Measurements from ENCODE around the gene RAE1.

RAE1 gene

DNA sequence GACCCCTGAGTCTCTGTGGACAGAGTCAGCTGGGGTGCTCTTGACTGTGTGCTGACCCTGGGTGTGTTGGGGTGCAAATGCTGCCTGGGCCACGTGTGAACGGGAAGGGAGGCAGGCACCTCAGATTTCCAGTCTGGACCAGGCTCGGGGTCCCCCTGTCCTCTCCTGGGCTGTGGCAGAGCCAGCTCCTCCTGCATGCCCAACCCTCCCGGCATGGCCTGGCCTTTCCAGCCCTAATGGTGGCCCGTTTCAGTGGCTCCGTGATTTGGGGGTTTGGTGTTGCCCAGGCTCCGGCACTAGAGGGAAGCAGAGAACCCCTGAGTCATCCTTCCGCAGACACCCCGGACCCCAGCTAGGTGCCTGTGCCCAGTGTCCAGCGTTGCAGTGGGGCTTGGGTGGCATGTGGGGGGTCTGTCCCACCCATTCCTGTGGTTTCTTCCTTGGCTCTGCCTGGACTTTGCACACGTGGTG lies 49.2 kb downstream of the RAE1 start:
- no peak for DNase-seq (ENCODE audit: low read depth)

DNA sequence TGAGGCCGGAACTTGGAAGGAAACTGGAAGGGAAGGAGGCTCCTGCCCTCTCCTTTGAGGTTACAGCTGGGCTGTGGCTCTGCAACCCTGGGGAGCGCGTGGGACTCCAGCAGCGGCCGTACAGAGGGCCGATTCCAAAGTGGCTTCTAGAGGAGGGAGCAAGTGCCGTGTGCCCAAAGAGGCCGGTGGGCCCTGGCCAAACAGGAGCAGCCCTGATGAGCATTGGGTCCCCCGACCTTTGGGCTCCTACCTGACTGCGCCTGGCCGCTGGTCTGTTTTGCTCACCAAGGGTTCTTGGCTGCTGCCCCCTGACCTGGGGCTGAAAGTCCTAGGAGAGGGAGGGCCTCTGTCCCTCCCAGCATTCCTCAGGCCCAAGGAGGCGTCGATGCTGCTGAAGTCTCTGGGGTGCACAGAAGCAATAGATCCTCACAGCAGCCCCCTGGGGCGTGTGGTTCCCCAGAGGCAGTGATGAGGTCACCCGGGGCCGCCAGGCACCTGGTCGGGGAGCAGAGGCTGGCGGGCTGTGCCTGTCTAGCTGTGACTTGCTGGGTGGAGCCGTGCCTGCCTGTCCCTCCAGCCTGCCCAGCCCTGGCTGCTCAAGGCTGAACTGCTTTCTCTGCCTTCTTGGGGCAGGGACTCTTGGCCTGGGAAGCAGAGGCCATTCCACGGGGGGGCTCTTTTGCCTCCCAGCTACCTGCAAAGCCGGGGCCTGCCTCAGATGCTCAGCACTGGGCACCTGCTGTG lies 49.9 kb downstream of the RAE1 start:
- no peak for DNase-seq (ENCODE audit: low read depth)

DNA sequence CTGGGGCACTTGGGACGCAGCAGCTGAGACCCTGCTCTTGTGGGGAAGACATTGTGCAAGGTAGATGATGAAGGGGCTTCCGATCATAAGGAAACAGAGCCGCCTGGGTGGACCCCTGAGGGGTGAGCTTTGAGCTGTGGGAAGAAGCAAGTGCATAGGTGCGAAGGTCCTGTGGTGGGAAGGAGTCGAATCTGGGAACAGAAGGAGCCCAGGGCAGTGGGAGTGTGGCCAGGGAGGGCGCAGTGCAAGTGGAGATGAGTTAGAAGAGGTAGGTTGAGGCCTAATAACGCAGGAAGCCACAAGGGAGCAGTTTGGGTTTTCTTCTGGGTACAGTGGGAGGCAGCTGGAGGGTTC lies 50.5 kb downstream of the RAE1 start:
- DNase-seq (ENCODE audit: low read depth), result no peak

DNA sequence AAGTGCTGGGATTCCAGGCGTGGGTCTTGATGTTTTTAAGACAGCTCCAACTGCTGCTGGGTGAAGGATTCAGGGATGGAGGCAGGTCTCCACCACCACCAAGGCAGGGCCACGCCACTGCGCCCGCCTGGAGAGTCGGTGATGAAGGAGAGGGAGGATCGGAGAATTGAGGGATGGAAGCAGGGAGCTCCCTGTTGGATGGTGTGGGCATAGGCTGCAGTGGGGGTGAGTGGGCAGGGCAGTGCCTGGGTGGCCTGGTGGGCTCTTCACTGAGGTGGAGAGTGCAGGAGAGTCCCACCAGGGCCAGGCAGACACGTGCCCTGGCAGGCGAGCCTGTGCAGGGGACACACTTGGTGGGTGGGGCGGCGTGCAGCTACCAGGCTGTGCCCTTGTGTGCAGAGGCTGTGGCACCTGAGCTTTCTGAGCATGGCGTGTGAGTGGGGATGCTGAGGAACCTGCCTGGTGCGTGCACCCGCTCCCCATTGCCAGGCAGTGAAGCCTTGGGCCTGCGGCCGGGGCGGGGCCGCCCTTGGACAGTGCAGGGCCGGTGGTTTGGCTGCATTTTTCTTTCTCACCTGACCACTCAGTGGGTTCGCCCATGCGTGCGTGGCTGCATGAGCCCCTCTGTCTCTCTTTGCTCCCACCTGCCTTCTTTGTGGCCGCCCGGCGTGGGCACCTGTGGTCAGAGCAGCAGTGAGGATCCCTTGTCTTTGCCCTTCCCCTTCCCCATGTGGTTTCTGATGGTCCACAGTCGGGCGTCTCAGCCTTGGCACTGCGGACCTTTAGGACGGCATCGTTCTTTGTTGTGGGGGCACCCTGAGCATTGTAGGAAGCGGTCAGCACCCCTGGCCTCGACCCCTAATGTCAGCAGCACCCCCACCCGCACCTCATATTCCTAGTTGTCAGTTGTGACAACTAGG lies 51.4 kb downstream of the RAE1 start:
- DNase-seq (ENCODE audit: low read depth), result no peak

DNA sequence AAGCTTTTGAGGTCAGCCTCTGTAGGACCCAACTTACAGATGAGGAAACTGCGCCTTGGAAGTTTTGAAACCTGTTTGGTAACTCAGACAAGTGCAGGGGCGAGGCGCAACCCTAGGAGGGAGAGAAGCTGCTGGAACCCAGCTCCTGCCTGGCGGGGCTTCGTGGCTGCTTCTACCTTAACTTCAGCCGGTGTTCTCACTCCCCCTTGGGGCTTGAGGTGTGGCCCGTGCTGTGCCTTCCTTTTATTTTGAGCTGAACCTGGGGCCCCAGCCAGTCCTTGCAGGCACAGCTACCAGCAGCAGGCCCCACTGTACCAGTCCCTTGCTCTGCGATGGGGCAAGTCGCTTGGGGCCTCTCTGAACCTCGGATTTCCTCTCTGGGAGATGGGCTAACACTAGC lies 52.2 kb downstream of the RAE1 start:
- no peak for DNase-seq (ENCODE audit: low read depth)

DNA sequence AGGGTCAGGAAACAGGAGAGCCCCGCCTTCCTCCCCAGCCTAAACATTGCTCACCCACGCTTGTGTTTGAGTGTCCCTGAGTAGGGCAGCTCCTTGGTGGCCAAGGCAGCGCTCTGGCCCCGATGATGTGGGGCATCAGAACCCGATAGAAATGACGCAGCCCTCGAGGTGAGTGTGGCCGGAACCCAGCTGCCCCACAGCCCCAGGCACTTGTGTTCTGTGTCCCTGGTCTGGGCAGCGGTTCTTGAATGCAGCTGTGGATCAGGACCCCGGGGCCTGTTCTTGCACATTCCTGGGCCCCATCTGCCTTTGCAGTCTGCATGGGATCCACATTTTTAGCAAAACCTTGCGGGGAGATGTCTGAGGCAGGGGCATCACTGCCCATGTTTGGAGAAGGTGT lies 53.0 kb downstream of the RAE1 start:
- DNase-seq (ENCODE audit: low read depth), result no peak

DNA sequence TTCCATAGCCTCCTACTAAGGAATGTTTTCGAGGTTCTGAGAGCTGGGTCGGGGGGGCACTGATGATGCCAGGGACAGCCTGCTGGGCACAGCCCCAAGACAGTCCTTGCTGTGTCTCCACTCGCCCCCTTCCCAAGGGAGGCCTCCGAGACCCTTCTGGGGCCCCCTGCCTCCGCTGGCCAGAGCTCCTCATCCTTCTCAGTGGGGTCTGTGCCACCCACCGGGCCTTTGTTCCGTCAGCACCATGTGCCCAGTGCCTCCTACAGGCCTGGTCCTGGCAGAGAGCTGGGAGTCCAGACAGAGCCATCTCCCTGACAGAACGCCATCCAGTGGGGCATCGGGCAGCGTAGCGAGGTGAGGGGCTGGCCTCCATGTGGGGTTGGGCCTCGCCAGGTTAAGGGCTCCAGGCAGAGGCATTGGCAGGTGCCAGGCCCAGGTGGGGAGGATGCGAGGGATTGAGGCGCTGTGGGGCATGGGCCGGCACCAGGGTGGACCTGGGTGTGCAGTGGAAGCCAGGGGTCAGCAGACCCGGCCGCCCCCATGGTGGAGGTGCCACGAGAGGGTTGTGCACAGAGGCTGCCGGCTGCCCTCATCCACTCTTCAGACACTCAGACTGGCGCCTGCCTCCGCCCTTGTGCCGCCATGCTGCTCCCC lies 53.5 kb downstream of the RAE1 start:
- no peak for DNase-seq (ENCODE audit: low read depth)

DNA sequence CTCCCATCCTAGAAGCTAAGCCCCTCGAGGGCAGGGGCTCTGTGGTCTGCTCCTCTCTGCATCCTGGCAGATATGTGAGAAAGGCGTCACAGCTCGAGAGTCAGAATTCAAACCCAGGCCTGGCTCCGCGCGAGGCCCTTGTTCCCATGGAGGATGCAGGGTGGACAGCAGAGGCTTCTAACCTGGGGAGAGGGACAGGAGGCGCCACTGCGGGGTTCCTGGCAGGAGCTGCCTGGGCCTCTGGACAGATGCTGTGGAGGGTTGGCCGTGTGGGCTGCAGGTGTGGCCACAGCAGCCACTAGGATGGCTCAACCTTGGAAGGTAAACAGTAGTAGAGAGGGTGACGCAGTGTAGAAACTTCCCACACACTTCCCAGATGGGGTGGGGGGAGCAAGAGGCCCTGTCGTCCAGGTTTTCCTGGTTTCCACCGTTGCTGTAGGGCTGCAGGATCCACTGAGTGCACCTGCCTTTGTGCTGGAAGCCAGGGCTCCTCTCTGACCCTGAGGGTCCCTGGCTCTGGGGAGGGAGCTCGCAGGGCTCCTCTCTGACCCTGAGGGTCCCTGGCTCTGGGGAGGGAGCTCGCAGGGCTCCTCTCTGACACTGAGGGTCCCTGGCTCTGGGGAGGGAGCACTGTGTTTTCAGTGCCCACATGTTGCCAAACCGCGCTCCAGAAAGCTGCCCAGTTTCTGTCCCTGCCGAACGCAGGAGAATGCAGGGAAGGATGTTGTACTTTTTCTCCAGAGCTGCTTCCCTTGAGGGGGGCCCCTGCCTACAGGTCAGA lies 54.4 kb downstream of the RAE1 start:
- no peak for DNase-seq (ENCODE audit: low read depth)

DNA sequence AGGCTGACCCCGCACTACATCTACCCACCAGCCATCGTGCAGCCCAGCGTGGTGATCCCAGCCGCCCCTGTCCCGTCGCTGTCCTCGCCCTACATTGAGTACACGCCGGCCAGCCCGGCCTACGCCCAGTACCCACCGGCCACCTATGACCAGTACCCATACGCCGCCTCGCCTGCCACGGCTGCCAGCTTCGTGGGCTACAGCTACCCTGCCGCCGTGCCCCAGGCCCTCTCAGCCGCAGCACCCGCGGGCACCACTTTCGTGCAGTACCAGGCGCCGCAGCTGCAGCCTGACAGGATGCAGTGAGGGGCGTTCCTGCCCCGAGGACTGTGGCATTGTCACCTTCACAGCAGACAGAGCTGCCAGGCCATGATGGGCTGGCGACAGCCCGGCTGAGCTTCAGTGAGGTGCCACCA lies 56.5 kb downstream of the RAE1 start:
- DNase-seq (ENCODE audit: low read depth), result no peak

DNA sequence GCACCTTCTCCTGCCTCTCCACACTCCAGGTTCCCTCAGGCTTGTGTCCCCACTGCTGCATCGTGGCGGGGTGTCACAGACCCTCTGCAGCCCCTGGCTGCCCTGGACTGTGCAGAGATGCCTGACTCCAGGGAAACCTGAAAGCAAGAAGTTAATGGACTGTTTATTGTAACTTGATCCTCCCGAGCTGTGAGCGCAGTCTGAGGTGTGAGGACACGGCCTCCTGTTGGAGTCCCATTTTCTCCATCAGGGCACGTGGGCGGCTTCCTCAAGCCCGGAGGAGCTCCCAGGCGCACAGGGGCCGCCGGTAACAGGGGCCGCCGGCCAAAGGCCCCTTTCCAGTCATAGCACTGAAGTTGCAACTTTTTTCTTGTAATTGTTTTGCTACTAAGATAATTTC lies 57.1 kb downstream of the RAE1 start:
- no peak for DNase-seq (ENCODE audit: low read depth)

DNA sequence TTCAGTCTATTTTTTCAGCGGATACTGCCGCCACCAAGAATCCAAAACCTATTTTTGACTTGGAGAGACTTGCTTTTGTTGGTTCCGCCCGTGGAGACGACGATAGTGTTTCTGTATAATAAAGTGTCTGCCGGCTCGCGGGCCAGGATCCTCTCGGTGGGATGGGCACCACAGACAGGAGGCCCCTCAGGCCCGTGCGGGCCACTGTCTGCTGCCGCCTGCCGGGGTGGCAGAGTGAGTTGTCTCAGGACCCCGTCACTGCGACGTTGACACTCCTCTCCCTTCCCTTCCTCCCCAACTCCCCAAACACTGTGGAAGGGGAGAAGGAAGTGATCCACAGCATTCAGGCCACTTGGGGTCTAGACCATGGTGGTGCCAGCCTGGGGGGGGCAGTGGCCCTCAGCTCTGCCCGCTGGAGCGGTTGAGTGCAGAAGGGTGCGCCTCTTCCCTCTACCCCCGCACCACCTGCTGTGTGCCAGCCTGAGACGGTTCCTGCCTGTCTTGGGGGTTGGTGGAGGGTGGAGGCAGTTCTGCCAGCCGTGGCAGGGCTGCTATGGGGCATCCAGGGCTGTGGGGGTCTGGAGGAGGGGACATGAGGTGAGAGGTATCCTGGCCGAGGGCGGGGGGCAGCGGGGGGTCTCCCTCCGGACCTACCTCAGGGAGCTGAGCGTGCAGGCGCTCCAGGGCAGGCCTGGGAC lies 57.6 kb downstream of the RAE1 start:
- no peak for DNase-seq (ENCODE audit: low read depth)

DNA sequence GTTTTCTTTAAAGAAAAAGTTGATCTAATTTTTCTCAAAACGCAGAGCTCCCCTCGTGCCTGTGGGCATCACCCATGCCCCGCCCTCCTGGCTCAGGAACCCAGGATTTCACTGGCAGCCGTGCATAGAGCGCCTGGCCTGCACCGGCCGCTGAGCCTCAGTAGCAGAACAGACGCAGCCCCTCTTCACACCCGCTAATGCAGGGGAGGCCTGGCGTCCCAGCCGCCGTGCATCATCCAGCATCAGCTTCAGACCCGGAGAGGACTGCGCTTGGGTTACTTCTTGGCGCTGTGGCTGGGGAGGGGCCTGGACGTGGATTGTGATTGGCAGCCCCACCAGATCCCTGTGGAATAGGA lies 58.2 kb downstream of the RAE1 start:
- DNase-seq (ENCODE audit: low read depth), result no peak

DNA sequence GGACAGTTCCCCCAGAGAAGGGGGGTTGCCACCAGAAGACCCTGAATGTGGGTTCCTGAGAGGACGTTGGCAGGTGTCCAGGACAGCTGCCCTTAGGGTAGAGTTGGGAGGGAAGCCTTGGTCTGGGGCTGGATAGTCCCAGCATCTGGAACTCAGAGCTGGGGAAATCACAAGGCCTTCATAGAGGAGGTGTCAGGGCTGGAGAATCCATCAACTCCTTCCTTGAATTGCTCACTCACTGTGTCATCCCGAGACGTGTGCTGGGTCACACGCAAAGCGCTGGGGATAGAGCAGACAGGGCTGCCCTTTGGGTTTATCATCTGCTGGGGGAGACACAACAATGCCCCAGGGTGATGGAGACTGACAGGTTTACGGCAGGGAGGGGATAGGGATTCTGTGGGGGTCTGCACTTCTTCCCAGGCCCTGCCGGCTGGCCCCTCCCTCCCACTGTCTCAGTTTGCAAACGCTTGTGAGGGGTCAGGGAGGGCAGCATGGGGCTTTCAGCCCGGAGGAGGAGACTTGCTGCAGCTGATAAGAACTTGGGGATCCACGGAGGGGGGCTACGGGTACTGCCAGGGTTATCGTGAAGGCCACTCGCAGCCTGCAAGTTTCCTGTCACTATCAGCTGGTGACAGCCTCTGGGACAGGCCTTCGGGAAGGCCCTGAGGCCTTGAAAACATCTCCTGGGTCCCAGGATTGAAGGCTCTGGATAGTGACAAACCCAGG lies 58.8 kb downstream of the RAE1 start:
- DNase-seq (ENCODE audit: low read depth), result no peak

DNA sequence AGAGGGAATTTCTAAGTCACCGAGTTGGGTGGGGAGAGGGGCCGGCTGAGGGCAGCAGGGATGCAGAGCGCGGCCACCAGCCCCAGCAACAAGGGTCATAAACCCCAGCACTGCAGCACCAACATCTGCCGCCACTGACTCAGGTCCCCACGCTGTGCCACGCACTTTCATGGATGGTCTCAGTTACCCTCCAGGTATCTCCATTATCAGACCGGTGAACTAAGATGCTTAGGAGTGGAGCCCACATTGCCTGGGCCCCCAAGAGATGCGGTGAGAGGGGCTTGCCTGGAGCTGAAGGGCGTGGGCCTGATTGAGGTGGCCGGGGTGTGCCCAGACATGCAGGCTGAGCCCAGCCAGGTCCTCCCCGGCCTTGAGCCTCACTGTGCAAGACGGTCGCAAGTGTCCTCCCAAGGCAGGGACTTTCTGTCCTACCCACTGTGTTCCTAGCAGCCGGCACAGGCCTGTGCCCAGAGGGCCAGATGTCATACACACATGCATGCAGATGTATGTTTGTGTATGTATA lies 59.4 kb downstream of the RAE1 start:
- DNase-seq (ENCODE audit: low read depth), result no peak

DNA sequence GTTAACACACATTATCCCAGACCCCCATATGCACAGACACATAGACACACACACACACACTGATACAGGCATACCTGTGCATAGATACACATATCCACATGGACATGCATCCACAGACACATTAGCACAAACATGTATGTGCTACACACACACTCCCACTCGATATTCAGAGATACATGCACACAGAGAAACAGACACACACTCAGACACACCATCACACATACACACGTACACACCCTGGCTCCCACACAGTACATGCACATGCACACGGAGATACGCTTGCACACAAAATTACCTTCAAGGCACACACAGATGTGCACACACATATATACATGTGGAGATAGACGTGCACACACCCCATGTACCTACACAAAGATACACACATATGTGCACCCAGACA lies 59.9 kb downstream of the RAE1 start:
- DNase-seq (ENCODE audit: low read depth), result no peak

DNA sequence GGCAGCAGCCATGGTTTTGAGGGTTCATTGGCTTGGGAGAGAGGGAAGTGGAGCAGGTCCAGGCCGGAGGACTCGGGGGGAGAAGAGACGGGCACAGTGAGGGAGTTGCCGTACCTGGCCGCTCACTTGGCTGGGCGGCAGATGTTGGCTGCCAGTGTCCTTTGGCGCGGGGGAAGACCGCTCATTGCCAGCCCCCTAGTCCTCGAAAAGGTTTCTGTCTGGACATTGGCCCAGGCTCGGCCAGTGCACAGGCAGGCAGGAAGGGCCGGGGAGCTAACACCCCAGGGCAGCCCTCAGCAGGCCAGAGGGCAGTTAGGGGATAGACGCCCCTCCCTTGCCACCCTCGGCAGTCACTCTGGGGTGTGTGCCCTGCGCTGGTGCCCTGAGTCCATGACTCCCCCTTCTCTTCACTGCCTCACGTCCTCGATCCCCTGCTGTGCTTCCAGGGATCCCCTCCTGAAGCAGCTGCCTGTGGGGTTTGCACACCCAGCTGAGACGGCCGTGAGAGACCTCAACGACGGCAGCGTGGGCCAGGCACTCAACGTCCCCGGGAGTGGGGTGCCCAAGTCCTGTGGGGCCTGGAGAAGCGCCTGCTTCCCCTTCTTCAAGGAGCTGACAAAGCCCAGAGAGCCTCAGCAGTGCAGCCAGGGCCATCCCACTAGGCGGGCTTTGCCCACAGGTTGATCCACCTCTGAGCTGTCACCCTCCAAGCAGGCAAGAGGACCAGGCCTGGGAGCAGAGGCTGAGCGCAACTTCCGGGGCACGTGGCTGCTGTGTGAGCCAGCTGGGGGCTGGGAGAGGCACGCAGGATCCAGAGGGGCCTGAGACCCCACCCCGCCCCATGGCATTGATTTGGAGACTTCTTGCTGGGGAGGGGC lies 60.6 kb downstream of the RAE1 start:
- DNase-seq (ENCODE audit: low read depth), result no peak

DNA sequence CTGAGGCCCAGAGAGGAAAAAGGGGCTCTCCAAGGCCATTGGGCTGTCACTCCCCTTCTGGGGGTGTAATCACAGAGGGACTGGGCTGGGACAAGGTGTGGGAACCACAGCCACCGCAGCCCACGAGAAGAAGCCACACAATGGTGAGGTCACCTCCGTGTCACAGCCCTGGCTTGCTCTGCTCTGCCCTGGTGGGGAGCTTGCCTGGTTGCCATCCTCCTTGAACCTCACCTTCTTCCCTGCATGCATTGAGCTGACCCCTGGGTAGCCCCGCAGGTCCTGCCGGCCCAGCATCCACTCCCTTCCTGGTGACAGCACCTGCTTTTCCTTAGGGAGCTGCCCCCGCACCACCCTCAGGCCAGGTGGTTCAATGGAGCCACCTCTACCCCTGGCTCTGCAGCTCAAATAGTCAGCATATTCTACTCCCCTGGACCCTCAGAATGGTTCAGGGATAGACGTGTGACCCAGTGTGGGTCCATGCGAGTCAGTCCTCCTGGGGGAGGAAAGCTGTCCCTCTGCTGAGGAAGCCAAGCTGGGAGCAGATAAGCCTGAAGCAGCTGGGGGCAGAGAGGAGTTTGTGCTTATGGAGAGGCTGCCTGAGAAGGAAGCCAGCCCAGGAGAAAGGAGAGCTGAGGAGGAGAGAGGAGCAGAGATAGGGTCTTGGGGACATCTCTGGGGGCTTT lies 61.4 kb downstream of the RAE1 start:
- no peak for DNase-seq (ENCODE audit: low read depth)

DNA sequence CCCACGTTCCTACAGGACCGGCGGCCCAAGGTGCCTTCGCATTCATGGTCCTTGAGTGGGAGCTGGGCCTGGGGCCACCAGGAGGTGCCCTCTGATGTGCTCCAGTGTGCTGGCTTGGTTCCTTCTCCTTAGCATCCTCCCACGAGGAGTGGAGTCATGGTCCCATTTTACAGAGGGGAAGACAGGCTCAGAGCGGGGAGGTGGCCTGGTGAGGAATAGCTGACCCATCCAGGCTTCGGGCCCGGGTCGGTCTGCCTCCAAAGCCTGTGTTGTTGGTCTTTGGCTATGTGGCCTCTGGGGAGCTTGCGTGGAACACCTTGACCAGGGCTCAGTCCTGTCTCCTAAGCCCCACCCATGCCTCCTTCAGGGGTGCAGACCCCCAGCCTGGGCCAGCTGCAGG lies 62.9 kb downstream of the RAE1 start:
- no peak for DNase-seq (ENCODE audit: low read depth)
